Endothelial cell of umbilical vein (primary cell): Measurements from ENCODE around the gene TGM3. TPM values are rescaled to one million over a fixed set of nuclear protein-coding genes. Genes with fewer than 3 reads are reported as not detected.

ENCODE experiments used
- BruUV-seq: library from RNA; stranded (reverse); fragments of 400-500 nt; replicated peaks from 2 replicates; lab custom pipeline; 2021; lab: Mats Ljungman, UMichigan
- CTCF ChIA-PET: fragments of 300-600, 350-600 bp; sonication (Branson Sonifier 250); formaldehyde crosslinking; loops from one replicate; lab custom pipeline; 2021; ENCODE audit warnings: antibody characterized with exemption, inconsistent platforms; lab: Charles Lee
- POLR2A ChIA-PET: fragments of 300-600, 350-600 bp; sonication (Branson Sonifier 250); formaldehyde crosslinking; loops from one replicate; lab custom pipeline; 2021; ENCODE audit warnings: antibody characterized with exemption, inconsistent platforms; lab: Charles Lee
- DNase-seq: peaks from one replicate; pipeline ENCODE4 v3.0.0-alpha.2; 2011; ENCODE audit warnings: low read depth, low spot score
- FAIRE-seq: peaks from 2 replicates; lab custom pipeline; 2011; peaks lifted over from hg19 to GRCh38; lab: Jason Lieb, UNC
- H2AFZ ChIP-seq: 2 replicates; pipeline ENCODE4 v1.6.0; 2012; ENCODE audit warnings: low read depth, low read length, control low read depth, inconsistent platforms
- H3K27ac ChIP-seq: 2 replicates; pipeline ENCODE4 v1.5.1; 2011; ENCODE audit warnings: low read depth, mild to moderate bottlenecking, control low read depth, low read length, moderate library complexity; ENCODE audit not compliant: insufficient read depth
- H3K27me3 ChIP-seq, 2 experiments: 2 replicates each; pipeline versions ENCODE4 v1.6.0 to v1.6.1; 2011; ENCODE audit warnings: low read length in 2 of 2, mixed read lengths in 1 of 2; ENCODE audit not compliant: control insufficient read depth in 2 of 2, insufficient read depth in 2 of 2
- H3K36me3 ChIP-seq, 2 experiments: 2 replicates in 1 of 2; 3 replicates in 1 of 2; pipeline ENCODE4 v1.5.1; 2011; ENCODE audit warnings: low read length in 2 of 2, mild to moderate bottlenecking in 1 of 2, moderate library complexity in 1 of 2; ENCODE audit not compliant: control insufficient read depth in 2 of 2, insufficient read depth in 2 of 2; ENCODE audit errors: extremely low read depth in 1 of 2
- H3K4me1 ChIP-seq: 3 replicates; pipeline ENCODE4 v1.5.1; 2011; ENCODE audit warnings: mild to moderate bottlenecking, low read length; ENCODE audit not compliant: control insufficient read depth, insufficient read depth; ENCODE audit errors: extremely low read depth
- H3K4me2 ChIP-seq: 2 replicates; pipeline ENCODE4 v1.6.1; 2011; ENCODE audit warnings: low read length, control low read depth, mixed read lengths; ENCODE audit not compliant: insufficient read depth
- H3K4me3 ChIP-seq, 3 experiments: fragments of 200-600 bp in 1 of 3; sonication (generic), shearing (Covaris generic) in 1 of 3; replicated peaks in 1 of 3; 2 replicates each; pipeline ENCODE4 v1.5.1; 2011 to 2016; ENCODE audit warnings: control low read depth in 3 of 3, low read length in 3 of 3, mild to moderate bottlenecking in 2 of 3, inconsistent platforms in 1 of 3, low read depth in 1 of 3, moderate library complexity in 1 of 3; ENCODE audit not compliant: insufficient read depth in 1 of 3
- H3K79me2 ChIP-seq: 2 replicates; pipeline ENCODE4 v1.6.0; 2012; ENCODE audit warnings: low read length, inconsistent platforms; ENCODE audit not compliant: control insufficient read depth, insufficient read depth
- H3K9ac ChIP-seq: replicated peaks from 2 replicates; pipeline ENCODE3; 2011; ENCODE audit warnings: low read length, control low read depth; ENCODE audit not compliant: insufficient read depth; ENCODE audit errors: extremely low read depth
- H3K9me1 ChIP-seq: replicated peaks from 3 replicates; pipeline ENCODE4 v1.6.0; 2011; ENCODE audit warnings: mild to moderate bottlenecking, low read length; ENCODE audit not compliant: control insufficient read depth, insufficient read depth; ENCODE audit errors: extremely low read depth
- H3K9me3 ChIP-seq: replicated peaks from 2 replicates; pipeline ENCODE4 v1.5.1; 2012; ENCODE audit warnings: low read length, inconsistent platforms; ENCODE audit not compliant: control insufficient read depth, insufficient read depth
- H4K20me1 ChIP-seq: replicated peaks from 2 replicates; pipeline ENCODE3; 2011; ENCODE audit warnings: mild to moderate bottlenecking, low read length; ENCODE audit not compliant: control insufficient read depth, insufficient read depth; ENCODE audit errors: extremely low read depth
- CTCF ChIP-seq, 2 donors: IDR thresholded peaks; 1 replicate in 1 of 2; 2 replicates in 1 of 2; pipeline ENCODE4 v1.5.1; 2011; ENCODE audit warnings: low read length in 2 of 2, mild to moderate bottlenecking in 2 of 2, moderate library complexity in 2 of 2, control low read depth in 1 of 2, inconsistent platforms in 1 of 2, low read depth in 1 of 2; ENCODE audit not compliant: insufficient read depth in 1 of 2; ENCODE audit errors: extremely low read depth in 1 of 2
- EZH2 ChIP-seq: IDR thresholded peaks from 2 replicates; pipeline ENCODE4 v1.6.1; 2012; ENCODE audit warnings: borderline replicate concordance, low read depth, mild to moderate bottlenecking, moderate library complexity, low read length, inconsistent platforms; ENCODE audit not compliant: severe bottlenecking
- FOS ChIP-seq: IDR thresholded peaks from 2 replicates; pipeline ENCODE4 v1.6.1; 2011; ENCODE audit warnings: mild to moderate bottlenecking, low read length, moderate library complexity, borderline replicate concordance; ENCODE audit not compliant: insufficient read depth
- GATA2 ChIP-seq: IDR thresholded peaks from 2 replicates; pipeline ENCODE4 v1.7.0; 2011; ENCODE audit warnings: low read depth, mild to moderate bottlenecking, moderate library complexity, mixed read lengths, low read length; ENCODE audit not compliant: insufficient read length, insufficient read depth
- JUN ChIP-seq: IDR thresholded peaks from 2 replicates; pipeline ENCODE4 v1.6.1; 2011; ENCODE audit warnings: borderline replicate concordance, low read depth; ENCODE audit not compliant: insufficient read length, insufficient read depth
- MAX ChIP-seq: IDR thresholded peaks from 2 replicates; pipeline ENCODE4 v1.6.1; 2011; ENCODE audit not compliant: insufficient read depth, insufficient read length
- MYC ChIP-seq: IDR thresholded peaks from one replicate; pipeline ENCODE4 v1.6.1; 2011; ENCODE audit warnings: mild to moderate bottlenecking, low read depth, low read length
- POLR2A ChIP-seq: IDR thresholded peaks from 2 replicates; pipeline ENCODE4 v1.6.1; 2012; ENCODE audit warnings: low read depth, mild to moderate bottlenecking, control low read depth, low read length
- POLR2AphosphoS5 ChIP-seq: IDR thresholded peaks from 2 replicates; pipeline ENCODE4 v1.6.1; 2012; ENCODE audit warnings: low read depth, mild to moderate bottlenecking, control low read depth, low read length, moderate library complexity; ENCODE audit not compliant: insufficient read depth
- dilution Hi-C: fragments of 300-500 bp; cut with MboI; formaldehyde crosslinking; loops from one replicate; pipeline ENCODE4 v1.15.0; 2019; ENCODE audit warnings: low sequenced_read_pairs; ENCODE audit not compliant: extremely low pct_ligation_motif_present
- intact Hi-C: fragments of 100-400 bp; cut with micrococcal nuclease; formaldehyde crosslinking; loops from one replicate; pipeline ENCODE4 v1.10.0; 2022
- polyA plus RNA-seq, 4 experiments: library from polyadenylated mRNA; depleted of rRNA in 3 of 4; stranded (reverse) in 3 of 4; unstranded in 1 of 4; fragments of >200 nt; gene quantifications; 2 replicates each; pipeline versions ENCODE4 v1.2.1 to v1.2.3, GENCODE V29; 2011 to 2012; ENCODE audit warnings: missing spikeins in 1 of 4
- total RNA-seq: library from RNA; stranded (reverse); gene quantifications from 2 replicates; pipeline ENCODE4 v1.2.3, GENCODE V29; 2021

TGM3 gene
- total and polyA plus RNA-seq, 2 donors (not counting 3 experiments of a cell fraction or from before 2014, with no cell fraction given): not detected

GRCh38 chr20:2381303-2381702 is 85.5 kb downstream of the TGM3 start:
- ChIA-PET CTCF (interaction anchor here (1.3 kb wide), 1 partner anchor 13 kb away, joined by 4 read pairs; no protein-coding TSS in a partner anchor), POLR2A (interaction anchor here (0.6 kb wide), 1 partner anchor 103 kb away, joined by 6 read pairs; no protein-coding TSS in a partner anchor)
- H3K36me3 ChIP-seq: no peaks in the 10 kb centered on the region
- no peaks in the 10 kb centered on the region for H3K9me3 ChIP-seq
- BruUV-seq: no TSS peak
- H3K4me2 ChIP-seq: no peak overlapping the region
- TF ChIP-seq FOS: no peak
- TF ChIP-seq GATA2: no peak
- no peak for TF ChIP-seq CTCF (IDR thresholded peaks at IDR 0.05; ENCODE audit: extremely low read depth in 1 of 2, insufficient read depth in 1 of 2, low read depth in 1 of 2, low read length in 2 of 2)
- no peak for TF ChIP-seq MAX
- no peak for TF ChIP-seq MYC
- TF ChIP-seq EZH2: no peak
- no peak for TF ChIP-seq POLR2A
- TF ChIP-seq JUN: no peak
- TF ChIP-seq POLR2AphosphoS5: no peak
- no peak overlapping the region for H3K4me3 ChIP-seq
- no peak overlapping the region for H2AFZ ChIP-seq
- dilution Hi-C loops: no loop called here
- no peak for FAIRE-seq
- no peaks in the 10 kb centered on the region for H4K20me1 ChIP-seq
- no peak overlapping the region for H3K9ac ChIP-seq
- intact Hi-C loops: no loop called here
- no peak overlapping the region for H3K27ac ChIP-seq
- no peaks in the 10 kb centered on the region for H3K79me2 ChIP-seq
- H3K9me1 ChIP-seq: no peaks in the 10 kb centered on the region
- H3K27me3 ChIP-seq: no peaks in the 10 kb centered on the region
- H3K4me1 ChIP-seq: no peaks in the 10 kb centered on the region
- no peak for DNase-seq
